Spinal cord (tissue), 10 donors: ENCODE data around the gene SLC38A4. TPM values are rescaled to one million over a fixed set of nuclear protein-coding genes. Genes with fewer than 3 reads are reported as not detected.

ENCODE experiments used
- DNase-seq, 6 donors: peaks; one replicate each; pipeline versions ENCODE4 v3.0.0 to v3.0.0-alpha.2; 2013 to 2015; ENCODE audit warnings: low spot score in 6 of 6, low read depth in 4 of 6
- H3K27ac ChIP-seq: one replicate; pipeline ENCODE4 v1.5.1; 2013; ENCODE audit warnings: low read depth, low read length, control low read depth
- H3K27me3 ChIP-seq: one replicate; pipeline ENCODE4 v1.6.1; 2013; ENCODE audit warnings: low read length; ENCODE audit not compliant: control insufficient read depth, insufficient read depth
- H3K36me3 ChIP-seq: one replicate; pipeline ENCODE4 v1.6.1; 2013; ENCODE audit warnings: low read length; ENCODE audit not compliant: control insufficient read depth, insufficient read depth
- H3K4me1 ChIP-seq: one replicate; pipeline ENCODE4 v1.6.1; 2013; ENCODE audit warnings: low read length; ENCODE audit not compliant: control insufficient read depth, insufficient read depth
- H3K4me3 ChIP-seq: one replicate; pipeline ENCODE4 v1.5.1; 2013; ENCODE audit warnings: low read depth, low read length, control low read depth
- H3K9me3 ChIP-seq: one replicate; pipeline ENCODE4 v1.6.1; 2013; ENCODE audit warnings: low read length; ENCODE audit not compliant: control insufficient read depth, insufficient read depth
- WGBS: methylation state at CpG from one replicate; pipeline ENCODE4 v1.1.5; 2013; ENCODE audit warnings: missing lambda C conversion rate; ENCODE audit not compliant: insufficient coverage; 5-methylcytosine and 5-hydroxymethylcytosine counted together
- polyA plus RNA-seq, 2 donors: library from polyadenylated mRNA; unstranded; fragments of 120-200 nt; gene quantifications; one replicate each; pipeline ENCODE4 v1.2.1, GENCODE V29; 2013; ENCODE audit not compliant: insufficient read length in 2 of 2
- total RNA-seq, 2 donors: library from RNA; depleted of rRNA in 1 of 2; stranded (reverse); fragments of 120-200 nt in 1 of 2; fragments of >200 nt in 1 of 2; gene quantifications; one replicate each; pipeline versions ENCODE4 v1.2.3 to v1.2.4, GENCODE V29; 2013 to 2014
- donor health status: healthy.

Gene SLC38A4
- total and polyA plus RNA-seq, 4 donors, result 2.3 to 4.2 (median 3.6) TPM

- no peak for DNase-seq
- WGBS, result no CpG with 5 or more reads among the region's 1 CpG
- Histone ChIP-seq H3K4me3 (no peak overlapping the region), H3K4me1 (no peaks in the 10 kb centered on the region), H3K27ac (no peak overlapping the region), H3K36me3 (no peaks in the 10 kb centered on the region), H3K9me3 (no peaks in the 10 kb centered on the region), H3K27me3 (no peaks in the 10 kb centered on the region)
Measured at GRCh38 chr12:46847001-46847400, 21.2 kb upstream of the SLC38A4 start.

- DNase-seq, result peak in 1 of 6 donors; percentile 20
- 100% methylated on average over 1 of the region's 3 CpGs for WGBS
- H3K9me3 ChIP-seq, result no peaks in the 10 kb centered on the region
Measured at GRCh38 chr12:46843811-46844210, 18.0 kb upstream of the SLC38A4 start.

GRCh38 chr12:46841891-46842290 lies 16.1 kb upstream of the SLC38A4 start:
- Histone ChIP-seq H3K27me3 (no peaks in the 10 kb centered on the region), H3K4me1 (no peaks in the 10 kb centered on the region), H3K36me3 (no peaks in the 10 kb centered on the region), H3K9me3 (no peaks in the 10 kb centered on the region), H3K27ac (no peak overlapping the region), H3K4me3 (no peak overlapping the region)
- DNase-seq, result no peak
- WGBS, result no CpG with 5 or more reads among the region's 2 CpGs

More at GRCh38 chr12:46843811-46844210, 18.0 kb upstream of the SLC38A4 start:
- Histone ChIP-seq H3K36me3 (no peaks in the 10 kb centered on the region), H3K4me1 (no peaks in the 10 kb centered on the region), H3K4me3 (no peak overlapping the region), H3K27me3 (no peaks in the 10 kb centered on the region), H3K27ac (no peak overlapping the region)

GRCh38 chr12:46839964-46840363 lies 14.2 kb upstream of the SLC38A4 start:
- Histone ChIP-seq H3K4me1 (no peaks in the 10 kb centered on the region), H3K27ac (no peak overlapping the region), H3K27me3 (no peaks in the 10 kb centered on the region), H3K4me3 (no peak overlapping the region), H3K9me3 (no peaks in the 10 kb centered on the region), H3K36me3 (no peaks in the 10 kb centered on the region)
- no CpG with 5 or more reads among the region's 2 CpGs for WGBS
- DNase-seq, result no peak

GRCh38 chr12:46839232-46839631 lies 13.4 kb upstream of the SLC38A4 start:
- Histone ChIP-seq H3K9me3 (no peaks in the 10 kb centered on the region), H3K36me3 (no peaks in the 10 kb centered on the region), H3K27ac (no peak overlapping the region), H3K4me3 (no peak overlapping the region), H3K27me3 (no peaks in the 10 kb centered on the region), H3K4me1 (no peaks in the 10 kb centered on the region)
- DNase-seq, result no peak
- WGBS, result 94% methylated on average over 2 of the region's 3 CpGs

- Histone ChIP-seq H3K4me1 (peaks cover 13% of the 10 kb centered on the region), H3K9me3 (no peaks in the 10 kb centered on the region), H3K27ac (no peak overlapping the region), H3K36me3 (no peaks in the 10 kb centered on the region), H3K4me3 (no peak overlapping the region), H3K27me3 (peaks cover 22% of the 10 kb centered on the region)
- DNase-seq, result no peak
- no CpG with 5 or more reads among the region's 1 CpG for WGBS
Measured at GRCh38 chr12:46835785-46836184, 10.0 kb upstream of the SLC38A4 start.

- peak in 1 of 6 donors; percentile 2 for DNase-seq
- Histone ChIP-seq H3K4me3 (no peak overlapping the region), H3K36me3 (no peaks in the 10 kb centered on the region), H3K9me3 (no peaks in the 10 kb centered on the region), H3K4me1 (peaks cover 17% of the 10 kb centered on the region), H3K27ac (no peak overlapping the region), H3K27me3 (peaks cover 48% of the 10 kb centered on the region)
- 11% methylated on average over 13 of the region's 16 CpGs for WGBS
Measured at GRCh38 chr12:46832130-46832704, 6.4 kb upstream of the SLC38A4 start.

- Histone ChIP-seq H3K4me3 (peak overlapping the region; percentile 19), H3K4me1 (peaks cover 17% of the 10 kb centered on the region), H3K27me3 (peaks cover 52% of the 10 kb centered on the region), H3K9me3 (no peaks in the 10 kb centered on the region), H3K27ac (no peak overlapping the region), H3K36me3 (no peaks in the 10 kb centered on the region)
- DNase-seq, result peak in 2 of 6 donors; percentile 22 to 47
- whole genome bisulfite sequencing, result under 1% methylated on average over 50 of the region's 53 CpGs
Measured at GRCh38 chr12:46831335-46832129, 5.7 kb upstream of the SLC38A4 start.

GRCh38 chr12:46830731-46831334 lies 5.0 kb upstream of the SLC38A4 start:
- H3K36me3 ChIP-seq, result no peaks in the 10 kb centered on the region
- no peaks in the 10 kb centered on the region for H3K9me3 ChIP-seq
- DNase-seq, result peak in 2 of 6 donors; percentile 2
- H3K4me1 ChIP-seq, result peaks cover 19% of the 10 kb centered on the region
- H3K27me3 ChIP-seq, result peaks cover 58% of the 10 kb centered on the region
- 4% methylated on average over 28 of the region's 28 CpGs for WGBS
- peak overlapping the region; percentile 19 for H3K4me3 ChIP-seq
- no peak overlapping the region for H3K27ac ChIP-seq
